ENCODE data around the gene LRPPRC.

The LRPPRC gene

DNA sequence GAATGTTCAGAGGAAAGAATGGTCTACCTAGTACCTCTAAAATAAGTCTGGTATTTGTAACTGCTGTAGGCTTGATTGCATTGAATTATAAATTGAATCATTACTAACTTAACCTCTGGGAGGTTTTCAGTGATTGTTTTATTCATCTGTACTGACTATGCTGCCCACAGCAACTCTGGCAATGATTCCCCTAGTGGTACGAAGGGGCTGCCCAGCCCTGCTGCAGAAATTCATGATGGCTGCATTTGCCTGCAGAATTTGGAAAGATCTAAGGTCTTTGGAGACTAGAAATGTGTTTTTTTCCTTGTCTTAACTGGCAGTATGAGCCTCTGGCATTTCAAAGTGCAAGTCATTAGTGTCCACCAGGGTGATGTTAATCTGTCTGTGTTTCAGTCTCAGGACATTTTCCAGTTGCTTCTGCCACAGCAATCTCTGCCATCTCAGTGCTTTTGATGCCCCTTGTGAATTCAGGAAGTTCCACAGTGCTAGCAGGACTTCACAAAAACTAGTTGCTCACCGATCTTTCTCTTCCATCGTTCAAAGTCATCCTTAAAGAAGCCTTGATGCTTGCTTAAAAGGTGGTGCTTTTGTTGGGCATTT, 13.4 kb upstream of the LRPPRC start:
- TF ChIP-seq GABPA (IDR thresholded peaks at IDR 0.05; ENCODE audit: low read depth) (no peak), SPI1 (IDR thresholded peaks at IDR 0.05; ENCODE audit: borderline replicate concordance, low read depth) (no peak), POLR2AphosphoS5 (IDR thresholded peaks at IDR 0.05; ENCODE audit: low read depth) (no peak)
- TF ChIP-seq, protein P1, sequence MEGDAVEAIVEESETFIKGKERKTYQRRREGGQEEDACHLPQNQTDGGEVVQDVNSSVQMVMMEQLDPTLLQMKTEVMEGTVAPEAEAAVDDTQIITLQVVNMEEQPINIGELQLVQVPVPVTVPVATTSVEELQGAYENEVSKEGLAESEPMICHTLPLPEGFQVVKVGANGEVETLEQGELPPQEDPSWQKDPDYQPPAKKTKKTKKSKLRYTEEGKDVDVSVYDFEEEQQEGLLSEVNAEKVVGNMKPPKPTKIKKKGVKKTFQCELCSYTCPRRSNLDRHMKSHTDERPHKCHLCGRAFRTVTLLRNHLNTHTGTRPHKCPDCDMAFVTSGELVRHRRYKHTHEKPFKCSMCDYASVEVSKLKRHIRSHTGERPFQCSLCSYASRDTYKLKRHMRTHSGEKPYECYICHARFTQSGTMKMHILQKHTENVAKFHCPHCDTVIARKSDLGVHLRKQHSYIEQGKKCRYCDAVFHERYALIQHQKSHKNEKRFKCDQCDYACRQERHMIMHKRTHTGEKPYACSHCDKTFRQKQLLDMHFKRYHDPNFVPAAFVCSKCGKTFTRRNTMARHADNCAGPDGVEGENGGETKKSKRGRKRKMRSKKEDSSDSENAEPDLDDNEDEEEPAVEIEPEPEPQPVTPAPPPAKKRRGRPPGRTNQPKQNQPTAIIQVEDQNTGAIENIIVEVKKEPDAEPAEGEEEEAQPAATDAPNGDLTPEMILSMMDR (IDR thresholded peaks at IDR 0.05; ENCODE audit: insufficient read depth, low read length): no peak
- TF ChIP-seq, protein P2, sequence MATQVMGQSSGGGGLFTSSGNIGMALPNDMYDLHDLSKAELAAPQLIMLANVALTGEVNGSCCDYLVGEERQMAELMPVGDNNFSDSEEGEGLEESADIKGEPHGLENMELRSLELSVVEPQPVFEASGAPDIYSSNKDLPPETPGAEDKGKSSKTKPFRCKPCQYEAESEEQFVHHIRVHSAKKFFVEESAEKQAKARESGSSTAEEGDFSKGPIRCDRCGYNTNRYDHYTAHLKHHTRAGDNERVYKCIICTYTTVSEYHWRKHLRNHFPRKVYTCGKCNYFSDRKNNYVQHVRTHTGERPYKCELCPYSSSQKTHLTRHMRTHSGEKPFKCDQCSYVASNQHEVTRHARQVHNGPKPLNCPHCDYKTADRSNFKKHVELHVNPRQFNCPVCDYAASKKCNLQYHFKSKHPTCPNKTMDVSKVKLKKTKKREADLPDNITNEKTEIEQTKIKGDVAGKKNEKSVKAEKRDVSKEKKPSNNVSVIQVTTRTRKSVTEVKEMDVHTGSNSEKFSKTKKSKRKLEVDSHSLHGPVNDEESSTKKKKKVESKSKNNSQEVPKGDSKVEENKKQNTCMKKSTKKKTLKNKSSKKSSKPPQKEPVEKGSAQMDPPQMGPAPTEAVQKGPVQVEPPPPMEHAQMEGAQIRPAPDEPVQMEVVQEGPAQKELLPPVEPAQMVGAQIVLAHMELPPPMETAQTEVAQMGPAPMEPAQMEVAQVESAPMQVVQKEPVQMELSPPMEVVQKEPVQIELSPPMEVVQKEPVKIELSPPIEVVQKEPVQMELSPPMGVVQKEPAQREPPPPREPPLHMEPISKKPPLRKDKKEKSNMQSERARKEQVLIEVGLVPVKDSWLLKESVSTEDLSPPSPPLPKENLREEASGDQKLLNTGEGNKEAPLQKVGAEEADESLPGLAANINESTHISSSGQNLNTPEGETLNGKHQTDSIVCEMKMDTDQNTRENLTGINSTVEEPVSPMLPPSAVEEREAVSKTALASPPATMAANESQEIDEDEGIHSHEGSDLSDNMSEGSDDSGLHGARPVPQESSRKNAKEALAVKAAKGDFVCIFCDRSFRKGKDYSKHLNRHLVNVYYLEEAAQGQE (IDR thresholded peaks at IDR 0.05; ENCODE audit: insufficient replicate concordance, low read depth): no peak
- no peaks in the 10 kb centered on the region for H3K27me3 ChIP-seq (ENCODE audit: insufficient read depth, poor library complexity, severe bottlenecking)
- no peak overlapping the region for H3K27ac ChIP-seq (replicated peaks)
- DNase-seq (ENCODE audit: low read depth in 1 of 2, low spot score in 1 of 2): no peak
- no peak overlapping the region for H3K4me3 ChIP-seq (replicated peaks; ENCODE audit: insufficient read depth, low read length)

DNA sequence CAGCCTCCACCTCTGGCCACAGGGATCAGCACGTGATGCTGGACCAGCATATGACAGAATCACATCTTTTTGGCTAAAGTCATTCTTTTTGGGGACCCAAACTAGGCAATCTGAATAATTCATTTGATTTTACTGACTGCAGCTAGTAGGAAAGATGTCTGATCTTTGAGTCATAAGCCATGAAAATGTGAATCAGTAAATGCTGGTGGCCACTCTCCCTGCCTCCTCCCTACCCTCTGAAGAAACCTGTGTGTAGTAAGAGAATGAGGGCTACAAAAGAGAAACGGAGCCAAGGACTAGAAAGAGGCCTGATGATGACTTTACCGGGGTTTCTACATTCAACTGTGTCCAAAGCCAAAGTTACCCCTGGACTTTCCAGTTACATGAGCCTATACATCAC, 10.1 kb upstream of the LRPPRC start:
- H3K4me3 ChIP-seq (replicated peaks; ENCODE audit: insufficient read depth, low read length): no peak overlapping the region
- H3K27ac ChIP-seq (replicated peaks): no peak overlapping the region
- H3K27me3 ChIP-seq (ENCODE audit: insufficient read depth, poor library complexity, severe bottlenecking): no peaks in the 10 kb centered on the region
- DNase-seq (ENCODE audit: low read depth in 1 of 2, low spot score in 1 of 2): no peak
- no peak for TF ChIP-seq SPI1 (IDR thresholded peaks at IDR 0.05; ENCODE audit: borderline replicate concordance, low read depth)
- no peak for TF ChIP-seq POLR2AphosphoS5 (IDR thresholded peaks at IDR 0.05; ENCODE audit: low read depth)
- TF ChIP-seq, protein P2 (IDR thresholded peaks at IDR 0.05; ENCODE audit: insufficient replicate concordance, low read depth): no peak
- TF ChIP-seq, protein P1 (IDR thresholded peaks at IDR 0.05; ENCODE audit: insufficient read depth, low read length): no peak
- no peak for TF ChIP-seq GABPA (IDR thresholded peaks at IDR 0.05; ENCODE audit: low read depth)

DNA sequence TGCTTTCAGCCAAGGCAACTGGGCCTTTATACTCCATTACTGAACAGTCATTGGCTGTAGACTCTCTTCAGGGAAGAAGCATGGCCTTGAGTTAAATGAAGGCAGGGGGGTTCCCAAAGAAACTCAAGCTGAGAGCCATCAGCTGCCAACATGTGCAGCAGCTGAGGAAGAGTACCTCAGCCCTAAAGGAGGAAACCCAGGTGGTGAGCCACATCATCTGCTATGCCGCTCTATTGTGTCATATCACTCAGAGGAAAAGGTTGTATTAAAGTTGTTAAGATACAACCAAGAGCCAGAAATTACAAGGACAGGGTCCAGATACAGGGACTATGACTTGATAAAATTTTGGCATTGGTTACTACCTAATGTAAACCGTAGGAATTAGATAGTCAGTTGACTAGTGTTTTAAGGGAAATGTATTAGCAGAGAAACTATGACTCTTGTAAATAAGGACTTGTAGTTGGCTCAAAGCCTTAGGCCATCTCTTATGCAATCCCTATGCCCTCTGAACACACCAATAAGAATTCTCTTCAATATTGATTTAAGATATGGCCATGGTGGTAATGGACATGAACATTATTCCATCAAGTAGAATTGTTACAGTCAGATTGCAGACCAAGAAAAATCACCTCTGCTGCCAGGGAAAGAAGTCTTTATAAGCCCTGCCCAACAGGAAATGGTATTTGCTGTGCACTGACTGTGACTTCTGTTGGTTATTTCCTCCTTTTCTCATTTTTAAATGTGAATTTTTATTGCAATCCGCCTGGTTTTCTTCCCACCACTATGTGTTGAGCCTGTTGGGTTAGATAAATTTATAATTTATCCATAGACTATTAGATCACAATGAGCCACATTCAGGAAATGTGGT, 9.2 kb upstream of the LRPPRC start:
- no peak for DNase-seq (ENCODE audit: low read depth in 1 of 2, low spot score in 1 of 2)
- H3K27me3 ChIP-seq (ENCODE audit: insufficient read depth, poor library complexity, severe bottlenecking): no peaks in the 10 kb centered on the region
- H3K4me3 ChIP-seq (replicated peaks; ENCODE audit: insufficient read depth, low read length): no peak overlapping the region
- no peak overlapping the region for H3K27ac ChIP-seq (replicated peaks)
- TF ChIP-seq GABPA (IDR thresholded peaks at IDR 0.05; ENCODE audit: low read depth) (no peak), SPI1 (IDR thresholded peaks at IDR 0.05; ENCODE audit: borderline replicate concordance, low read depth) (no peak), POLR2AphosphoS5 (IDR thresholded peaks at IDR 0.05; ENCODE audit: low read depth) (no peak)
- TF ChIP-seq, protein P1 (IDR thresholded peaks at IDR 0.05; ENCODE audit: insufficient read depth, low read length): no peak
- TF ChIP-seq, protein P2 (IDR thresholded peaks at IDR 0.05; ENCODE audit: insufficient replicate concordance, low read depth): no peak
